Esophagus muscularis mucosa (tissue), 3 donors: ENCODE data around the gene GCK.

Experiments used
- CTCF ChIP-seq, 3 experiments: fragments of 200-600 bp in 2 of 3; fragments of 450-650 bp in 1 of 3; sonication (generic) in 2 of 3; IDR thresholded peaks; one replicate each; pipeline ENCODE4 v1.5.1; 2017 to 2019; ENCODE audit warnings: antibody characterized with exemption in 3 of 3, mild to moderate bottlenecking in 2 of 3, moderate library complexity in 1 of 3
- POLR2A ChIP-seq: fragments of 450-650 bp; IDR thresholded peaks from one replicate; pipeline ENCODE4 v1.6.1; 2017; ENCODE audit warnings: antibody characterized with exemption, moderate library complexity, mild to moderate bottlenecking, low read depth
- POLR2AphosphoS5 ChIP-seq, 2 donors: sonication (generic); formaldehyde crosslinking; IDR thresholded peaks; one replicate each; pipeline ENCODE4 v1.6.1; 2017; ENCODE audit warnings: antibody characterized with exemption in 2 of 2

DNA sequence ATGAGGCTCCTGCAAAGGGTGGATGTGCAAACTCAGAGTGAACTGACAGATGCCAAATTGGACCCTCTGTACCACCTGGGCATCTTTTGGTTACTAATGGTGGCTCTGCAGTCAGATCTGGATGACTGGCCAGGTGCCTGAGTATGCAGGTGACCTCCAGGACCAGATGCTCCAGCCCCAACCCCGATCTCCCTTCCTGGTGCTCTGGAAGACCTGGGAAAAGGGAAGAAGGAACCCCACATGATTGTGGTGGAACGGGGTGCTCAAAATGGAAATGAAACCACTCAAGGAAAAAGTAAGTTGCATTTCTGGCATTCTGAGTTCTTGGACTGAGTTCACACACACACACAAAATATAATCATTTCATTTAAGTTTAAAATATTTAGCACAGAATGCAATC is 94.9 kb downstream of the GCK start:
- TF ChIP-seq POLR2A (no peak), POLR2AphosphoS5 (IDR thresholded peaks at IDR 0.05) (no peak), CTCF (IDR thresholded peaks at IDR 0.05) (no peak)
